GM23248 (cell line): Measurements from ENCODE around the gene GRAMD1B.

Experiments
- EZH2 ChIP-seq: fragments of 200-600 bp; sonication (generic); IDR thresholded peaks from 2 replicates; pipeline ENCODE4 v1.6.1; 2018; ENCODE audit warnings: antibody characterized with exemption, mild to moderate bottlenecking; ENCODE audit not compliant: insufficient read depth, poor library complexity, severe bottlenecking
- EZH2phosphoT487 ChIP-seq: fragments of 200-600 bp; sonication (generic); IDR thresholded peaks from 2 replicates; pipeline ENCODE4 v1.6.1; 2018; ENCODE audit warnings: antibody characterized with exemption, moderate library complexity, mild to moderate bottlenecking, low read depth; ENCODE audit not compliant: insufficient read depth

- TF ChIP-seq EZH2: no peak
- no peak for TF ChIP-seq EZH2phosphoT487
These were observed 101.3 kb downstream of the GRAMD1B start for GRCh38 chr11:123531325-123531724.
